ENCODE measurements around the gene SPRED1. TPM values are rescaled to one million over a fixed set of nuclear protein-coding genes. Genes with fewer than 3 reads are reported as not detected.

Gene SPRED1
- total and polyA plus RNA-seq, 12 donors = 4.9 to 31.3 (median 19.4) TPM

- TF ChIP-seq POLR2A (IDR thresholded peaks at IDR 0.05) (no peak), CTCF (IDR thresholded peaks at IDR 0.05) (no peak)
- H3K4me1 ChIP-seq (replicated peaks in 1 of 2) = no peaks in the 10 kb centered on the region
These were observed 9.2 kb upstream of the SPRED1 start for GRCh38 chr15:38243278-38244055.

GRCh38 chr15:38247336-38247735 is 5.3 kb upstream of the SPRED1 start:
- peaks cover 0 to 7% of the 10 kb centered on the region in 2 donors for H3K4me1 ChIP-seq (replicated peaks in 1 of 2)
- TF ChIP-seq POLR2A (IDR thresholded peaks at IDR 0.05) (no peak), CTCF (IDR thresholded peaks at IDR 0.05) (no peak)
- H3K27me3 ChIP-seq = no peaks in the 10 kb centered on the region
- no peak overlapping the region for H3K27ac ChIP-seq
- H3K9me3 ChIP-seq (replicated peaks in 1 of 3) = no peaks in the 10 kb centered on the region
- WGBS, 4 donors = 62 to 76% (median 70%) methylated on average over 3 of the region's 3 CpGs
- H3K36me3 ChIP-seq (replicated peaks in 1 of 2) = no peaks in the 10 kb centered on the region
- intact Hi-C loops (cut with DNase I) = no loop called here
- no peak overlapping the region for H3K4me3 ChIP-seq
- no peak for DNase-seq

More at GRCh38 chr15:38243278-38244055, 9.2 kb upstream of the SPRED1 start:
- Histone ChIP-seq H3K4me3 (no peak overlapping the region), H3K9me3 (replicated peaks in 1 of 3) (no peaks in the 10 kb centered on the region), H3K36me3 (replicated peaks in 1 of 2) (no peaks in the 10 kb centered on the region), H3K27ac (no peak overlapping the region), H3K27me3 (no peaks in the 10 kb centered on the region)
- 60 to 77% (median 62%) methylated on average over 6 of the region's 6 CpGs for WGBS, 4 donors
- intact Hi-C loops (cut with DNase I) = no loop called here
- no peak for DNase-seq

GRCh38 chr15:38253351-38253781 is 730 bp downstream of the SPRED1 start:
- peak overlapping the region; percentile 93 to 99 (median 98) for H3K27ac ChIP-seq
- 0 to 1% (median 1%) methylated on average over 4 of the region's 4 CpGs for WGBS, 4 donors
- intact Hi-C loops (cut with DNase I) = loop anchor here (5.0 to 10.0 kb wide), 2 partner anchors 101 to 181 kb away; no protein-coding TSS in a partner anchor
- DNase-seq = peak in 5 of 7 donors; percentile 13 to 55 (median 19)
- peak in 1 of 2 donors; percentile 41 for TF ChIP-seq POLR2A (IDR thresholded peaks at IDR 0.05)
- no peak for TF ChIP-seq CTCF (IDR thresholded peaks at IDR 0.05)
- peak overlapping the region; percentile 7 to 95 (median 86) for H3K4me3 ChIP-seq
- H3K9me3 ChIP-seq (replicated peaks in 1 of 3) = no peaks in the 10 kb centered on the region
- H3K4me1 ChIP-seq (replicated peaks in 1 of 2) = peaks cover 0 to 46% of the 10 kb centered on the region in 2 donors
- no peaks in the 10 kb centered on the region for H3K36me3 ChIP-seq (replicated peaks in 1 of 2)
- H3K27me3 ChIP-seq = no peaks in the 10 kb centered on the region

- H3K4me1 ChIP-seq (replicated peaks in 1 of 2) = peaks cover 0 to 51% of the 10 kb centered on the region in 2 donors
- peak overlapping the region in 3 of 4 donors; percentile 7 to 95 (median 87) for H3K4me3 ChIP-seq
- no peaks in the 10 kb centered on the region for H3K27me3 ChIP-seq
- peak overlapping the region; percentile 93 to 99 (median 98) for H3K27ac ChIP-seq
- intact Hi-C loops (cut with DNase I) = loop anchor here (5.0 to 10.0 kb wide), 2 partner anchors 101 to 182 kb away; no protein-coding TSS in a partner anchor
- peak in 1 of 2 donors; percentile 52 for TF ChIP-seq POLR2A (IDR thresholded peaks at IDR 0.05)
- TF ChIP-seq CTCF (IDR thresholded peaks at IDR 0.05) = no peak
- 0 to 1% (median 1%) methylated on average over 15 of the region's 15 CpGs for WGBS, 4 donors
- no peaks in the 10 kb centered on the region for H3K36me3 ChIP-seq (replicated peaks in 1 of 2)
- H3K9me3 ChIP-seq (replicated peaks in 1 of 3) = no peaks in the 10 kb centered on the region
- DNase-seq = peak; percentile 26 to 70 (median 56)
These were observed 1.6 kb downstream of the SPRED1 start for GRCh38 chr15:38254051-38254883.
